Neural crest cell (in vitro differentiated cells): Measurements from ENCODE around the gene STAG1. TPM values are rescaled to one million over a fixed set of nuclear protein-coding genes. Genes with fewer than 3 reads are reported as not detected.
"Not testable (repeated sequence)": the region's sequence is repeated elsewhere in the genome, so short reads cannot be mapped to it uniquely, and the experiment has no call there.

Experiments used
- DNase-seq: peaks from one replicate; pipeline ENCODE4 v3.0.0; 2021; ENCODE audit warnings: low read depth, mixed read lengths, low spot score
- H3K27ac Mint-ChIP-seq: one replicate; pipeline ENCODE4 v1.8.0; 2021; ENCODE audit warnings: mild to moderate bottlenecking, mixed read lengths; ENCODE audit not compliant: unreplicated experiment
- H3K27me3 Mint-ChIP-seq: 2 replicates; pipeline ENCODE4 v1.8.0; 2021; ENCODE audit warnings: low read depth, mild to moderate bottlenecking, mixed read lengths
- H3K36me3 Mint-ChIP-seq: 2 replicates; pipeline ENCODE4 v1.8.0; 2021; ENCODE audit warnings: low read depth, mild to moderate bottlenecking, mixed read lengths
- H3K4me1 Mint-ChIP-seq: 2 replicates; pipeline ENCODE4 v1.8.0; 2021; ENCODE audit warnings: mixed read lengths
- H3K4me3 Mint-ChIP-seq: one replicate; pipeline ENCODE4 v1.8.0; 2021; ENCODE audit warnings: mild to moderate bottlenecking, mixed read lengths
- H3K9me3 Mint-ChIP-seq: 2 replicates; pipeline ENCODE4 v1.8.0; 2021; ENCODE audit warnings: mixed read lengths
- total RNA-seq: library from RNA; stranded (reverse); gene quantifications from 2 replicates; pipeline ENCODE4 v1.2.1, GENCODE V29; 2021
- TF ChIP-seq, protein P1 (sequence below): fragments of 200-600 bp; sonication (generic); conservative IDR thresholded peaks from 2 replicates; pipeline ENCODE4 v1.5.0; 2021; ENCODE audit warnings: antibody characterized with exemption, mild to moderate bottlenecking

STAG1 gene
- total RNA-seq, 1 donor from 2014 or later: 47.0 TPM

DNA sequence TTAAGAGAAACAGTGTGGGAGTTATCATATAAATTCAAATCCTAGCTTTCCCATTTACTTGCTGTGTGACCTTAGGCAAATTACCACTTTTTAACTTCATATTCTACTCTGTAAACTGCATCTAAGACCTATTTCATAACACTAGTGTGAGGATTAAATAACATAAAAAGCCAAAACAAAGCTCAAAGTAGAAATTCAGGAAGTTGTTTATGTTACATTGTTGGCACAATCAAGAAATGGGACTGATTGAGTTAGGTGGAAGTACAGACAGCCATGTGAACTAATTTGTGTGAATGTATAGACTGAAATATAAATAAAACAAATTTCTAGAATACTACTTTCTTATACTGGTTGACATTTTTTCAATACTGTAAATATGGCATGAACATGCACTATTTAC, 131.7 kb downstream of the STAG1 start:
- H3K27ac Mint-ChIP-seq: no peak overlapping the region
- peaks cover 19% of the 10 kb centered on the region for H3K36me3 Mint-ChIP-seq
- H3K27me3 Mint-ChIP-seq: no peaks in the 10 kb centered on the region
- H3K4me1 Mint-ChIP-seq: peaks cover 10% of the 10 kb centered on the region
- H3K4me3 Mint-ChIP-seq: no peak overlapping the region
- H3K9me3 Mint-ChIP-seq: no peaks in the 10 kb centered on the region
- no peak for DNase-seq
- TF ChIP-seq, protein P1, sequence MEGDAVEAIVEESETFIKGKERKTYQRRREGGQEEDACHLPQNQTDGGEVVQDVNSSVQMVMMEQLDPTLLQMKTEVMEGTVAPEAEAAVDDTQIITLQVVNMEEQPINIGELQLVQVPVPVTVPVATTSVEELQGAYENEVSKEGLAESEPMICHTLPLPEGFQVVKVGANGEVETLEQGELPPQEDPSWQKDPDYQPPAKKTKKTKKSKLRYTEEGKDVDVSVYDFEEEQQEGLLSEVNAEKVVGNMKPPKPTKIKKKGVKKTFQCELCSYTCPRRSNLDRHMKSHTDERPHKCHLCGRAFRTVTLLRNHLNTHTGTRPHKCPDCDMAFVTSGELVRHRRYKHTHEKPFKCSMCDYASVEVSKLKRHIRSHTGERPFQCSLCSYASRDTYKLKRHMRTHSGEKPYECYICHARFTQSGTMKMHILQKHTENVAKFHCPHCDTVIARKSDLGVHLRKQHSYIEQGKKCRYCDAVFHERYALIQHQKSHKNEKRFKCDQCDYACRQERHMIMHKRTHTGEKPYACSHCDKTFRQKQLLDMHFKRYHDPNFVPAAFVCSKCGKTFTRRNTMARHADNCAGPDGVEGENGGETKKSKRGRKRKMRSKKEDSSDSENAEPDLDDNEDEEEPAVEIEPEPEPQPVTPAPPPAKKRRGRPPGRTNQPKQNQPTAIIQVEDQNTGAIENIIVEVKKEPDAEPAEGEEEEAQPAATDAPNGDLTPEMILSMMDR: no peak

DNA sequence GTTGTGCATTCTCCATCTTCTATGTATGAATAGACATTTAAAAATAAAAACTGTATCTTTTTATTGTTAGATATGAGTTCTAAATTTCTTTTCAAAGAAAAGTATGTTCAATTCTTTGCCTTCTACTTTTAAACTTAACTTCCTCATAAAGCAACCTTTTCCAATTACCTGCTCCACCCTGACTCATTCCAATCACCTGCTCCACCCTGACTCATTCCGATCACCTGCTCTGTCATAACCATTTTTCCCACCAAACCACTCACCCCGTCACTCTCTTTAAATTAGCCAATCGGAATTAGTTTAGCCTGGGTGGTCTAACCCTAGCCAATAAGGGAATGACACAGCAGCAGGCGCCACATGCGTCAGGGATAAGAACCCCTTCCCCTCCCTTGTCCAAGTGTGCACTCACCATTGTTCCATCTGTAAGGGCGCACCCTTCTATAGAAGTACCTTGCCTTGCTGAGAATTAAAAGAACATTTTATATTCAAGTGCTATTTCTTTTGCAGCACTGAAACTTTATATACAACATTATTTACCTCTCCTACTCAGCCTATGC, 134.1 kb downstream of the STAG1 start:
- H3K27me3 Mint-ChIP-seq, DNase-seq, H3K4me1 Mint-ChIP-seq, H3K4me3 Mint-ChIP-seq, H3K9me3 Mint-ChIP-seq, H3K27ac Mint-ChIP-seq: not testable (repeated sequence)
- peaks cover 17% of the 10 kb centered on the region for H3K36me3 Mint-ChIP-seq

DNA sequence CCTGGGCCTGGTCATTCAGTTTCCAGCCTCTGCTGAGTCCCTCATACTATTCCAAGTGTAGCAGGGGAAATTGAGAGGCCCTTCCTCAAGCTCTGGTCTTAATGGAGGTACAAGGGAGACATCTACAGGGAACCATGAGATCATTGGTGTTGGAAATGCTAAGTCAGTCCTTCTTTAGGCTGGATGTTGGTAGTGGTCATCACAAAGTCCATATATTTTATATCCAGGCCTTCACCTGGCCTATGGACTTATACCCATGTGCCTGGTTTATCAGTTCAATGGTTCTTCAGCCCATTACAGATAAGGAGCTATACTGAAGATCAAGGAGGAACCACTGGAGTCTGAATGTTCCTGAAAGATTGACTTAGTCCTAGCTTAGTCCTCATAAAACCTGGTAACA, 135.0 kb downstream of the STAG1 start:
- Mint-ChIP-seq H3K27ac (no peak overlapping the region), H3K4me3 (no peak overlapping the region), H3K9me3 (no peaks in the 10 kb centered on the region), H3K4me1 (no peaks in the 10 kb centered on the region), H3K27me3 (no peaks in the 10 kb centered on the region), H3K36me3 (peaks cover 16% of the 10 kb centered on the region)
- TF ChIP-seq, protein P1: no peak
- no peak for DNase-seq

DNA sequence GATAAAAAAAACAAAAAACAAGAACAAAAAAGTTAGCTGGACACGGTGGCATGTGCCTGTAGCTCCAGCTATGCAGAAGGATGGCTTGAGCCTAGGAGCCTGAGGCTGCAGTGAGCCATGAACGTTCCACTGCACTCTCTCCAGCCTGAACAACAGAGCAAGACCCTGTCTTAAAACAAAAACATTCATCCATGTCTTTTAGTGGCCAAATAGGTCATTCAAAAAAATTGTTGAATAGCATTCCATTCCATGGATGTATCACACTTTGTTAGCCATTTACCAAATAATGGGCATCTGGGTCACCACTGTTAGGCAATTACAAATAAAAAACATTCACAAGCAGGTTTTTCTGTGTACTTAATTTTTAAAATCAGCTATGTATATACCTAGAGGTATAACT, 139.7 kb downstream of the STAG1 start:
- Mint-ChIP-seq H3K27ac (no peak overlapping the region), H3K27me3 (no peaks in the 10 kb centered on the region), H3K9me3 (no peaks in the 10 kb centered on the region), H3K4me1 (no peaks in the 10 kb centered on the region), H3K4me3 (no peak overlapping the region), H3K36me3 (peaks cover 2% of the 10 kb centered on the region)
- DNase-seq: no peak
- TF ChIP-seq, protein P1: no peak

DNA sequence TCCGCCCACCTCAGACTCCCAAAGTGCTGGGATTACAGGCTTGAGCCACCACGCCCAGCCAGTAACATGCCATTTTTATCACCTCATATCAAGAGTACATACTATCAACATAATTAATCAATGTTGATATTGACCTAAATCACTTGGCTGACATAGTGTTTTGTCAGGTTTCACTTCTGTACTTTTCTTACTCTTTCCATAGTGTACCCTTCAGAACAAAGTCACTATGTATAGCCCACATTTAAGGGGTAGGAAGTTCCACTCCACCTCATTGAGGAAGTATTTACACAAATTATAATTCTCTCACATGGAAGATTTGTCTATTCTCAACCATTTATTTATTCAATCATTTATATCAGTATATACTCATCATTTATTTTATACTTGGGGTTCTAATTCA, 145.2 kb downstream of the STAG1 start:
- no peaks in the 10 kb centered on the region for H3K4me1 Mint-ChIP-seq
- H3K27me3 Mint-ChIP-seq: no peaks in the 10 kb centered on the region
- TF ChIP-seq, protein P1: no peak
- H3K36me3 Mint-ChIP-seq: peaks cover 12% of the 10 kb centered on the region
- H3K27ac Mint-ChIP-seq: no peak overlapping the region
- no peak overlapping the region for H3K4me3 Mint-ChIP-seq
- DNase-seq: no peak
- no peaks in the 10 kb centered on the region for H3K9me3 Mint-ChIP-seq

DNA sequence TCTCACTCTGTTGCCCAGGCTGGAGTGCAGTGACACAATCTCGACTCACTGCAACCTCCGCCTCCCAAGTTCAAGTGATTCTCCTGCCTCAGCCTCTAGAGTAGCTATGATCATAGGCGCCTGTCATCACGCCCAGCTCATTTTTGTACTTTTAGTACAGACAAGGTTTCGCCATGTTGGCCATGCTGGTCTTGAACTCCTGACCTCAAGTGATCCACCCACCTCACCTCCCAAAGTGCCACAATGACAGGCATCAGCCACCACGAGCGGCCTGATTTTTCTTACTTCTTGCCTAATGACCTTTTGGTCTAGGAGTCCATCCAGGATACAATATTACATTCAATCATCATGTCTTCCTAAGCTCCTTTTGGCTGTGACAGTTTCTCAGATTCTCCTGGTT, 146.0 kb downstream of the STAG1 start:
- H3K27ac Mint-ChIP-seq, H3K27me3 Mint-ChIP-seq, DNase-seq, H3K4me1 Mint-ChIP-seq, H3K9me3 Mint-ChIP-seq, H3K4me3 Mint-ChIP-seq: not testable (repeated sequence)
- H3K36me3 Mint-ChIP-seq: peaks cover 12% of the 10 kb centered on the region

DNA sequence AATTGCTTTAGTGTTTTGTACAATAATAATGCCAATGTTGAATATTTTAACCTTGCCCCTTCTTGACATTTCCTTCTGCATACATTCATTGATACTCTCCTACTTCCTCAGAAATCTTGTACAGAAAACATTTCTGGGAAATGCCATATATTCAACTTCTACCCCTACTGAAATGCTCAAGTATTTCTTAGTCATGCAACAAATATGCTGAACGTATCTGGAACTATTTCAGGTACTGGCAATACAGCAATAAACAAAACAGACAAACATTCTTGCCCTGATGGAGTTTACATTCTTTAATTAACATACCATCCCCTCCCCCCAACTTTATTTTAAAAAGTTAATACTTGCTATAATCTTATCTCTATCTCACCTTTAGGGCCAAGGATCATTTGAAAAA, 147.2 kb downstream of the STAG1 start:
- TF ChIP-seq, protein P1: no peak
- H3K27me3 Mint-ChIP-seq: no peaks in the 10 kb centered on the region
- H3K9me3 Mint-ChIP-seq: no peaks in the 10 kb centered on the region

More for the DNA sequence above, 147.2 kb downstream of the STAG1 start:
- peaks cover 12% of the 10 kb centered on the region for H3K36me3 Mint-ChIP-seq
- H3K4me1 Mint-ChIP-seq: no peaks in the 10 kb centered on the region
- no peak for DNase-seq
- H3K27ac Mint-ChIP-seq: no peak overlapping the region
- H3K4me3 Mint-ChIP-seq: no peak overlapping the region
